Measurements from ENCODE around the gene GFY.

Gene GFY

DNA sequence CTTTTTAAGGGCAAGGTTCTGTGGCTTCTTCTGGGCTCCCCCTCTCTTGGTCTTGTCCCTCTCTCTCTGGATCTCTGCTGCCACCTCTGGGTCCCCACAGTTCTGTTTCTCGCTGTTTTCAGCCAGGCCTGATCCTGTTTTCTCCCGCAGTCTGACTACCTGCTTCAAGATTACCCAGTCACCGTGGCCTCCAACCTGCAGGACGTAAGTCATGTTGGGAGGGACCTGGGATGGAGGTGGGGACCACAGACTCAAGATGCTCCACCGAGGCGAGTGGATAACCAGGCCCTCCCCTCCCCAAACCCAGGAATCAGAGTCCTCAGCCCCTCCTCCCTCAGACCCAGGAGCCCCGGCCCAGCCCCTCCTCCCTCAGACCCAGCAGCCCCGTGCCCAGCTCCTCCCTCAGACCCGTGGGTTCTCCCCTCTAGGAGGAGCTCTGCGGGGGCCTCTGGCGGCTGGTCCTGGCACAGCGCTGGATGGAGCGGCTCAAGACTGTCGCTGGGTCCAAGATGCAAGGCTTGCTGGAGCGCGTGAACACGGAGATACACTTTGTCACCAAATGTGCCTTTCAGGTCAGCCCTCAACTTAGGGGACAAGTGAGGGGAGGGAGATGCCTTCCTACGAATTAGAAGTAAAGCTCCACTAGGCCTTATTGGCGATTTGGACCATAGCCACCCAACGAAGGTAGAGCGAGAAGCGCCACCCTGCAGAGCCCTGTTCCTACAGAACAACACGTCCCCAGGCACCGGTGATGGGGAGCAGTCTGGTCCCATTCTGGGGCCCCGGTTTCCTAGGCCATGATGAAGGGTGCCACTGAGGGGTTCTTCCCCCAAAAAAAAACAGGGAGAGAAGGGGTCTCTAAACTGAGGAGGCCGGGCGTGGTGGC lies 51.0 kb downstream of the GFY start:
- intact Hi-C loops (cut with DNase I), result loop anchor here (2.0 kb wide), 1 partner anchor 71 kb away; no protein-coding TSS in a partner anchor
- peak in 21 of 42 donors; percentile 20 to 68 (median 42) for DNase-seq
